Kidney (tissue), 14 donors: ENCODE measurements around the gene EPS8. TPM values are rescaled to one million over a fixed set of nuclear protein-coding genes. Genes with fewer than 3 reads are reported as not detected.

Experiments used
- DNase-seq, 5 donors: peaks; one replicate each; pipeline ENCODE4 v3.0.0-alpha.2; 2013 to 2020
- FAIRE-seq: peaks from 2 replicates; lab custom pipeline; 2012; peaks lifted over from hg19 to GRCh38; lab: Jason Lieb, UNC
- H3K27ac ChIP-seq, 2 donors: one replicate each; pipeline ENCODE4 v1.7.0; 2013; ENCODE audit warnings: low read depth in 2 of 2, low read length in 2 of 2, inconsistent platforms in 1 of 2
- H3K27me3 ChIP-seq: one replicate; pipeline ENCODE4 v1.7.1; 2013; ENCODE audit warnings: low read length, inconsistent platforms; ENCODE audit not compliant: control insufficient read depth, insufficient read depth
- H3K36me3 ChIP-seq, 3 donors: one replicate each; pipeline versions ENCODE4 v1.7.0 to v1.7.1; 2013; ENCODE audit warnings: low read length in 3 of 3, control low read depth in 1 of 3, inconsistent platforms in 1 of 3; ENCODE audit not compliant: insufficient read depth in 3 of 3, control insufficient read depth in 2 of 3
- H3K4me1 ChIP-seq, 3 donors: one replicate each; pipeline versions ENCODE4 v1.7.0 to v1.7.1; 2013; ENCODE audit warnings: low read length in 3 of 3, inconsistent platforms in 1 of 3, low read depth in 1 of 3; ENCODE audit not compliant: control insufficient read depth in 2 of 3, insufficient read depth in 2 of 3
- H3K4me3 ChIP-seq, 3 donors: one replicate each; pipeline versions ENCODE4 v1.7.0 to v1.8.1; 2013; ENCODE audit warnings: low read length in 3 of 3, control low read depth in 1 of 3, inconsistent platforms in 1 of 3
- H3K9ac ChIP-seq, 3 donors: one replicate each; pipeline versions ENCODE4 v1.7.0 to v1.7.1; 2013; ENCODE audit warnings: low read length in 3 of 3, control low read depth in 1 of 3, inconsistent platforms in 1 of 3
- H3K9me3 ChIP-seq, 3 donors: one replicate each; pipeline versions ENCODE4 v1.7.0 to v1.7.1; 2013; ENCODE audit warnings: low read length in 3 of 3, control low read depth in 1 of 3, inconsistent platforms in 1 of 3; ENCODE audit not compliant: control insufficient read depth in 2 of 3, insufficient read depth in 1 of 3
- intact Hi-C: fragments of 100-400 bp; cut with DNase I; formaldehyde crosslinking; loops from one replicate; pipeline ENCODE4 v1.11.1; 2022
- polyA plus RNA-seq: library from polyadenylated mRNA; stranded (reverse); fragments of 350-450 nt; fragmentation: Illumina TruSeq; extraction: RNeasy Lipid Tissue Mini Kit (QIAGEN cat#74804); gene quantifications from one replicate; pipeline ENCODE4 v1.2.3, GENCODE V29; 2014; ENCODE audit warnings: low read depth, low replicate concordance; ENCODE audit not compliant: insufficient read depth
- total RNA-seq: library from RNA; stranded (reverse); fragmentation: NEBNext Ultra II Directional; extraction: Animal tissue kit (Norgen Biotek cat#: 25700); gene quantifications from one replicate; pipeline ENCODE4 v1.2.1, GENCODE V29; 2021
- TF ChIP-seq, protein P1 (sequence below): IDR thresholded peaks from 3 replicates; pipeline ENCODE4 v1.5.1; 2012; ENCODE audit warnings: mild to moderate bottlenecking, moderate library complexity, borderline replicate concordance; ENCODE audit not compliant: insufficient read depth; ENCODE audit errors: extremely low read depth
- donor health status: control.
- donor health status: control.
- donor health status: control.
- donor health status: control.
- donor health status: control.
- donor health status: DM: yes; HTN: yes; CAD: no.
- donor health status: Normal renal cell carcinoma (clear cell type).

The EPS8 gene
- total and polyA plus RNA-seq, 2 donors from 2014 or later: 33.9 to 80.3 TPM

GRCh38 chr12:15636060-15636890 is 152.9 kb downstream of the EPS8 start:
- no peaks in the 10 kb centered on the region for H3K27me3 ChIP-seq
- peaks cover 0 to 15% (median 8%) of the 10 kb centered on the region in 3 donors for H3K36me3 ChIP-seq
- H3K9me3 ChIP-seq: no peaks in the 10 kb centered on the region
- no peak for DNase-seq
- FAIRE-seq: no peak
- H3K4me1 ChIP-seq: peaks cover 0 to 6% (median 0%) of the 10 kb centered on the region in 3 donors
- intact Hi-C loops: no loop called here
- no peak overlapping the region for H3K27ac ChIP-seq
- no peak overlapping the region for H3K9ac ChIP-seq
- H3K4me3 ChIP-seq: no peak overlapping the region
- TF ChIP-seq, protein P1, sequence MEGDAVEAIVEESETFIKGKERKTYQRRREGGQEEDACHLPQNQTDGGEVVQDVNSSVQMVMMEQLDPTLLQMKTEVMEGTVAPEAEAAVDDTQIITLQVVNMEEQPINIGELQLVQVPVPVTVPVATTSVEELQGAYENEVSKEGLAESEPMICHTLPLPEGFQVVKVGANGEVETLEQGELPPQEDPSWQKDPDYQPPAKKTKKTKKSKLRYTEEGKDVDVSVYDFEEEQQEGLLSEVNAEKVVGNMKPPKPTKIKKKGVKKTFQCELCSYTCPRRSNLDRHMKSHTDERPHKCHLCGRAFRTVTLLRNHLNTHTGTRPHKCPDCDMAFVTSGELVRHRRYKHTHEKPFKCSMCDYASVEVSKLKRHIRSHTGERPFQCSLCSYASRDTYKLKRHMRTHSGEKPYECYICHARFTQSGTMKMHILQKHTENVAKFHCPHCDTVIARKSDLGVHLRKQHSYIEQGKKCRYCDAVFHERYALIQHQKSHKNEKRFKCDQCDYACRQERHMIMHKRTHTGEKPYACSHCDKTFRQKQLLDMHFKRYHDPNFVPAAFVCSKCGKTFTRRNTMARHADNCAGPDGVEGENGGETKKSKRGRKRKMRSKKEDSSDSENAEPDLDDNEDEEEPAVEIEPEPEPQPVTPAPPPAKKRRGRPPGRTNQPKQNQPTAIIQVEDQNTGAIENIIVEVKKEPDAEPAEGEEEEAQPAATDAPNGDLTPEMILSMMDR: no peak

DNA sequence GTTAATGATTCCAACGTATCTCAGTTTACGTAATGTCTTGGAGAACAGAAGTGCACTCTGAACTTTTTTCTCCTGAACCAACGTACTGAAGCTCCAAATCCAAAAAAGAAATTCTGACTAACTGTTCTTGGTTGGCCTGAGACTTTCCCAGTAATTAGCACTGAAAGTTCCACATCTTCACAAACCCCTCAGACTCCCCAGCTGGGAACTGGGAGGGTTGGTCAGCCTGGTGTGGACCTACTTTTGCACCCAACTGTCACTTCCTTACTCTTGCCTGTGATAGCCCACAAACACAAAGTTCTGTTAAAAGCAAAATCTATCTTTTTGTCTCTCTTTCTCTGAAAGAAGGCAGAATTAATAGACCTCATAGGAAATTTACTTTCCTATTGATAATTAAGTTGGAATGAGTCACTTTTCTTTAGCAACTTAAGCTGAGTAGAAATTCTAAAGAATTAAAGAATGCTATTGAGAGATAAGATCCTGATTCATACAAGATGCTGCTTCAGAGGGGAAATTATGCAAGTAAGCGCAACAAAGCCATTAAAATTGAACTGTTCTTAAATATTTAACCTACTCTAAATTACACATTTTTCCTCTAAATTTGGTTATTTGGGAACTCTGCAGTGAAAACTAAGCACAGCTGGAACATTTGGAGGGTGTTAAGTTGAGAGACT is 155.0 kb downstream of the EPS8 start:
- Histone ChIP-seq H3K27me3 (no peaks in the 10 kb centered on the region), H3K4me3 (no peak overlapping the region), H3K9me3 (no peaks in the 10 kb centered on the region), H3K4me1 (peaks cover 0 to 6% (median 2%) of the 10 kb centered on the region in 3 donors), H3K36me3 (peaks cover 0 to 6% (median 2%) of the 10 kb centered on the region in 3 donors), H3K9ac (no peak overlapping the region), H3K27ac (peak overlapping the region; percentile 39 to 73)
- intact Hi-C loops: no loop called here
- DNase-seq (no peak), FAIRE-seq (no peak)
- TF ChIP-seq, protein P1: no peak

- DNase-seq: no peak
- Histone ChIP-seq H3K4me1 (peaks cover 0 to 11% (median 6%) of the 10 kb centered on the region in 3 donors), H3K9ac (no peak overlapping the region), H3K27ac (peak overlapping the region; percentile 26 to 73), H3K9me3 (no peaks in the 10 kb centered on the region), H3K27me3 (no peaks in the 10 kb centered on the region), H3K36me3 (peaks cover 0 to 6% (median 2%) of the 10 kb centered on the region in 3 donors), H3K4me3 (no peak overlapping the region)
- TF ChIP-seq, protein P1: no peak
- intact Hi-C loops: no loop called here
- FAIRE-seq: no peak
Observed at GRCh38 chr12:15633201-15633600, 156.0 kb downstream of the EPS8 start.
